Uterus (tissue), 2 donors: Measurements from ENCODE around the gene IER3.

Experiments used
- CTCF ChIP-seq, 4 experiments: fragments of 200-600 bp in 2 of 4; fragments of 450-650 bp in 2 of 4; sonication (generic) in 2 of 4; IDR thresholded peaks; one replicate each; pipeline ENCODE4 v1.5.1; 2016 to 2019; ENCODE audit warnings: antibody characterized with exemption in 4 of 4, mild to moderate bottlenecking in 2 of 4, moderate library complexity in 1 of 4
- POLR2A ChIP-seq, 2 donors: fragments of 450-650 bp; IDR thresholded peaks; one replicate each; pipeline ENCODE4 v1.6.1; 2016; ENCODE audit warnings: antibody characterized with exemption in 2 of 2, mild to moderate bottlenecking in 1 of 2, moderate library complexity in 1 of 2

- TF ChIP-seq CTCF (IDR thresholded peaks at IDR 0.05) (peak; percentile 46 to 70 (median 56)), POLR2A (IDR thresholded peaks at IDR 0.05) (no peak)
These were observed 13.5 kb downstream of the IER3 start for GRCh38 chr6:30730601-30731435.
